Breast epithelium (tissue), 3 donors: ENCODE measurements around the gene THADA.

Source experiments
- POLR2A ChIP-seq: fragments of 450-650 bp; IDR thresholded peaks from one replicate; pipeline ENCODE4 v1.6.1; 2016; ENCODE audit warnings: antibody characterized with exemption, mild to moderate bottlenecking, moderate library complexity
- TF ChIP-seq, protein P1 (sequence below), 3 donors: fragments of 450-650 bp; IDR thresholded peaks; one replicate each; pipeline ENCODE4 v1.5.1; 2016 to 2017; ENCODE audit warnings: antibody characterized with exemption in 3 of 3, mild to moderate bottlenecking in 3 of 3, moderate library complexity in 3 of 3

DNA sequence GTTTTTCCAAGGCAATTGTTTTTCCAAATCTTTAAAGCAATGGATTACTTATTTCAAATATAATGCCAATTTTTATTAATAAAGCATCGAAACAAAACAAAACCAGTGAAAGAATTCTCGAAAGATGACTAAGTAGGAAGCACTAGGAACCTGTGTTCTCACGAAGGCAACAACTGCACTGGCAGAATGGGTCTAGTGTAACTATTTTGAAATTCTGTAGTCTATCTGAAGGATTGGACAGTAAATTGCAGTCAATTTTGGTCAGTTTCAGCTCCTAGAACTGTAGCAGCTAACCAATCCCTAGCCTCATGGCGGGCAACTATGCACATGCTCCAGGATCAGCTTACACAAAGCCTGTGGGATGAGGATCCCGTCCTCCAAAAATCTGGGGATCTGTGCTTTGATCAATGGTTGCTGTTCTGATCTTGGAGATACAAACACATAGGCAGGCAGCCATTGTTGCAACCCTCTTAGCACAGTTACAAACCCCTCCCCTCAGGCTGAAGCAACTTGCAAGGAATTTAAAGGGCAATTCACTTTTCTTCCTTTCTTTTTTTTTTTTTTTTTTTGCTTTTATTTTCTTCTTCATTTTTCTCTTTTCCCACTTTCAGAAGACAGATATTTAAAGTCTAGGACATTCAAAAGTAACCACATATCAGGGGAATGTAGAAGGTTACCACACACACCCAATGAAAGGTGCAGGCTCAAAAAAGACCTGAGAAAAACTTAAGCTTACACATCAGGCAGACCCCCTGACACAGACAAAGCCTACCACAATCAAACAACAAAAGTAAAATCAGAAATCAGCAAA lies 147.6 kb downstream of the THADA start:
- TF ChIP-seq, protein P1, sequence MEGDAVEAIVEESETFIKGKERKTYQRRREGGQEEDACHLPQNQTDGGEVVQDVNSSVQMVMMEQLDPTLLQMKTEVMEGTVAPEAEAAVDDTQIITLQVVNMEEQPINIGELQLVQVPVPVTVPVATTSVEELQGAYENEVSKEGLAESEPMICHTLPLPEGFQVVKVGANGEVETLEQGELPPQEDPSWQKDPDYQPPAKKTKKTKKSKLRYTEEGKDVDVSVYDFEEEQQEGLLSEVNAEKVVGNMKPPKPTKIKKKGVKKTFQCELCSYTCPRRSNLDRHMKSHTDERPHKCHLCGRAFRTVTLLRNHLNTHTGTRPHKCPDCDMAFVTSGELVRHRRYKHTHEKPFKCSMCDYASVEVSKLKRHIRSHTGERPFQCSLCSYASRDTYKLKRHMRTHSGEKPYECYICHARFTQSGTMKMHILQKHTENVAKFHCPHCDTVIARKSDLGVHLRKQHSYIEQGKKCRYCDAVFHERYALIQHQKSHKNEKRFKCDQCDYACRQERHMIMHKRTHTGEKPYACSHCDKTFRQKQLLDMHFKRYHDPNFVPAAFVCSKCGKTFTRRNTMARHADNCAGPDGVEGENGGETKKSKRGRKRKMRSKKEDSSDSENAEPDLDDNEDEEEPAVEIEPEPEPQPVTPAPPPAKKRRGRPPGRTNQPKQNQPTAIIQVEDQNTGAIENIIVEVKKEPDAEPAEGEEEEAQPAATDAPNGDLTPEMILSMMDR (IDR thresholded peaks at IDR 0.05): no peak
- no peak for TF ChIP-seq POLR2A
